Measurements from ENCODE around the gene MC1R.
"Not testable (repeated sequence)": the region's sequence is repeated elsewhere in the genome, so short reads cannot be mapped to it uniquely, and the experiment has no call there.

Gene MC1R

GRCh38 chr16:89914642-89915285 is 3.9 kb upstream of the MC1R start:
- DNase-seq, result not testable (repeated sequence)

GRCh38 chr16:89915303-89916232 is 3.1 kb upstream of the MC1R start:
- DNase-seq, result no peak

- peak; percentile 78 for DNase-seq
These were observed 749 bp upstream of the MC1R start for GRCh38 chr16:89917773-89918452.

DNA sequence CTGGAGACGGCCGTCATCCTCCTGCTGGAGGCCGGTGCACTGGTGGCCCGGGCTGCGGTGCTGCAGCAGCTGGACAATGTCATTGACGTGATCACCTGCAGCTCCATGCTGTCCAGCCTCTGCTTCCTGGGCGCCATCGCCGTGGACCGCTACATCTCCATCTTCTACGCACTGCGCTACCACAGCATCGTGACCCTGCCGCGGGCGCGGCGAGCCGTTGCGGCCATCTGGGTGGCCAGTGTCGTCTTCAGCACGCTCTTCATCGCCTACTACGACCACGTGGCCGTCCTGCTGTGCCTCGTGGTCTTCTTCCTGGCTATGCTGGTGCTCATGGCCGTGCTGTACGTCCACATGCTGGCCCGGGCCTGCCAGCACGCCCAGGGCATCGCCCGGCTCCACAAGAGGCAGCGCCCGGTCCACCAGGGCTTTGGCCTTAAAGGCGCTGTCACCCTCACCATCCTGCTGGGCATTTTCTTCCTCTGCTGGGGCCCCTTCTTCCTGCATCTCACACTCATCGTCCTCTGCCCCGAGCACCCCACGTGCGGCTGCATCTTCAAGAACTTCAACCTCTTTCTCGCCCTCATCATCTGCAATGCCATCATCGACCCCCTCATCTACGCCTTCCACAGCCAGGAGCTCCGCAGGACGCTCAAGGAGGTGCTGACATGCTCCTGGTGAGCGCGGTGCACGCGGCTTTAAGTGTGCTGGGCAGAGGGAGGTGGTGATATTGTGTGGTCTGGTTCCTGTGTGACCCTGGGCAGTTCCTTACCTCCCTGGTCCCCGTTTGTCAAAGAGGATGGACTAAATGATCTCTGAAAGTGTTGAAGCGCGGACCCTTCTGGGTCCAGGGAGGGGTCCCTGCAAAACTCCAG is 1.1 kb downstream of the MC1R start:
- DNase-seq, result no peak

- no peak for DNase-seq
These were observed 2.1 kb downstream of the MC1R start for GRCh38 chr16:89920723-89921122.

GRCh38 chr16:89921131-89921701 is 2.6 kb downstream of the MC1R start:
- no peak for DNase-seq

GRCh38 chr16:89921702-89922476 is 3.2 kb downstream of the MC1R start:
- DNase-seq, result peak; percentile 9

- DNase-seq, result peak; percentile 39
These were observed 3.8 kb downstream of the MC1R start for GRCh38 chr16:89922477-89922883.

GRCh38 chr16:89922884-89923639 is 4.4 kb downstream of the MC1R start, which contains the start of gene TUBB3:
Gene TUBB3, plus strand, starts transcription at chr16:89923342. Its CDS starts 60 bp downstream, at chr16:89923402.
- peak; percentile 51 for DNase-seq

GRCh38 chr16:89923640-89924296 is 5.1 kb downstream of the MC1R start:
- DNase-seq, result no peak

DNA sequence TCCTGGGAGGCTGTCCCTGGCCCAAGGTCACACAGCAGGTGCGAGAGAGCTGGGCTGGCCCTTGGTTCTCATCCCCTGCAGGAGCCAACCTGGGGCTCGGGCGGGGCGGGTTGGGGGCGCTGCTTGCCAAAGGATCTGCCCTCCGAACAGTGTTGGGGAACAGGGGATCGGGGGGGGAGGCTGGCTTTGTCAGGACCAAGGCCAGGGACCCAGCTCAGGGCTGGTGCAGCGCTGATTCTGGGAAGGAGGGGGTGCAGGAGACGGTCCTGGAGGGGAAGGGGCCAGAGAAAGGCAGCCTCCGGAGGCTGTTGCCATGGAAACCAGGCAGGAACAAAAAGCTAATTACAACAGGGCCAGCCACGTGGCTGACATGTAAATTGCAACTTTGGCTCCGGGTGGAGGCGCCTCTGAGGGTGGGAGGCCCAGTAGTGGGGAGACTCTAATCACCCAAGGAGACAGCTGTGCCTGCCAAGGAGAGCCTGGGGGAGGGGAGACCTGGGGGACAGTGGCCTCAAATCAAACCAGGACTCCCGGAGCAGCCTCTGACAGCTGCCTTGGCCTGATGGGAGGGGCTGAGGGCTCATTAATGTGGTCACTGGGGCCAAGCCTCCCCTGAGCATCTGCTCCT is 5.7 kb downstream of the MC1R start:
- peak; percentile 31 for DNase-seq

DNA sequence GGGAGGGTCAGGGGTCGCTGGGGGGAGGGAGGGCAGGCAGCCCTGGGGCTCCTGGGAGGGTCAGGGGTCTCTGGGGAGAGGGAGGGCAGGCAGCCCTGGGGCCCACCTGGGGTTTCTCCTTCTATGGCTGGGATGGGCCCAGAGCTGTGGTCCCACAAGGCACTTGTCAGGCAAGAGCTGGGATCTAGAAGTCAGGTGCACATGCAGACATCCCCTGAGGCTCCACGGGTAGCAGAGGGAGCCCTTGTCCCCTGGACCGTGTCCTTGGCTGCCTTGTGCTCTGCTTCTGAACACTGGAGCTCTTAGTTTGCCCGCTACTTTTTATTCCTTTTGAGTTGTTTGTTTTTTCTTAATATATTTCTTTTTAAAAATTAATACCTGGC is 6.3 kb downstream of the MC1R start:
- no peak for DNase-seq

DNA sequence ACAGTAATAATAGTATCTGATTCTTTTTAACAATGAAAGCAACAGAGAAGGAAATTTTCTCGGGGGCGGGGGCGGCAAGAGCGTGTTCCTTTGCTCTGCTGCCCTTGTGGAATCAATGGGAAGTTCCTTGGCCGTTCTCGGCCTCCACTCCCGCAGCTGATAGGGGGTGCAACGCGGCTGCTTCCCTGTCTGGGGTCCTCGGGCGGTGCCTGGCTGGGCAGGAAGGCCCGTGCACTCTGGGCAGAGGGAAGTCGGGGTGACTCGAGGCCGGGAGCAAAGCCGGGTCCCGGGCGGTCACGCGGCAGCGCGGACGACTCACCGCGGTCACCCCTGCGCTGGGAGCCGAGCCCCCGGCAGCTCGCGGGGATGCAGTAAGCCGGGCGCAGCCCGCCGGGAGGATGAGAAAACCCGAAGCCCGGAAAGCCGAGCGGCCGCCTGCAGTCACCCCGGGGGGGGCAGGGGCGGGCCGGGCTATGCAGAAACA is 7.0 kb downstream of the MC1R start:
- DNase-seq, result peak; percentile 6

GRCh38 chr16:89931305-89931896 is 12.7 kb downstream of the MC1R start:
- DNase-seq, result no peak

GRCh38 chr16:89931964-89932363 is 13.3 kb downstream of the MC1R start:
- DNase-seq, result no peak

DNA sequence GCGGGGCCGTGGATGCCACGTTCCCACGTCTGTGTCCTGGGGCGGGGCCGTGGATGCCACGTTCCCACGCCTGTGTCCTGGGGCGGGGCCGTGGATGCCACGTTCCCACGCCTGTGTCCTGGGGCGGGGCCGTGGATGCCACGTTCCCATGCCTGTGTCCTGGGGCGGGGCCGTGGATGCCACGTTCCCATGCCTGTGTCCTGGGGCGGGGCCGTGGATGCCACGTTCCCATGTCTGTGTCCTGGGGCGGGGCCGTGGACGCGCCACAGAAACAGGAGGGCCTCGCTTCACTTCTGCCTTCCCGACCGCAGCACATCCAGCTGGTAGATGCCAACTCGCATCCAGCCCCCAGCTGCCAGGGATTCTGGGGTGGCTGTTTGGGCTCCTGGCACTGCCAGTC is 15.4 kb downstream of the MC1R start:
- DNase-seq, result not testable (repeated sequence)

- no peak for DNase-seq
These were observed 16.2 kb downstream of the MC1R start for GRCh38 chr16:89934611-89935553.

DNA sequence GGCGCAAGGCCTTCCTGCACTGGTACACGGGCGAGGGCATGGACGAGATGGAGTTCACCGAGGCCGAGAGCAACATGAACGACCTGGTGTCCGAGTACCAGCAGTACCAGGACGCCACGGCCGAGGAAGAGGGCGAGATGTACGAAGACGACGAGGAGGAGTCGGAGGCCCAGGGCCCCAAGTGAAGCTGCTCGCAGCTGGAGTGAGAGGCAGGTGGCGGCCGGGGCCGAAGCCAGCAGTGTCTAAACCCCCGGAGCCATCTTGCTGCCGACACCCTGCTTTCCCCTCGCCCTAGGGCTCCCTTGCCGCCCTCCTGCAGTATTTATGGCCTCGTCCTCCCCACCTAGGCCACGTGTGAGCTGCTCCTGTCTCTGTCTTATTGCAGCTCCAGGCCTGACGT is 17.0 kb downstream of the MC1R start:
- DNase-seq, result not testable (repeated sequence)
